HG03045 (cell line): Measurements from ENCODE around the gene GPR89A.
"Not testable (repeated sequence)": the region's sequence is repeated elsewhere in the genome, so short reads cannot be mapped to it uniquely, and the experiment has no call there.

Source experiments
- ATAC-seq: cut with Tn5 transposase; IDR thresholded peaks from one replicate; pipeline ENCODE4 v1.9.1; 2021; ENCODE audit warnings: mild to moderate bottlenecking, moderate library complexity; ENCODE audit not compliant: unreplicated experiment

Gene GPR89A

GRCh38 chr1:145684858-145685257 lies 77.1 kb downstream of the GPR89A start:
- not testable (repeated sequence) for ATAC-seq

GRCh38 chr1:145686078-145686477 lies 78.3 kb downstream of the GPR89A start:
- ATAC-seq: not testable (repeated sequence)

- ATAC-seq: no peak
Measured at GRCh38 chr1:145688328-145688727, 80.5 kb downstream of the GPR89A start.

- ATAC-seq: no peak
Measured at GRCh38 chr1:145688924-145689323, 81.1 kb downstream of the GPR89A start.

- ATAC-seq: no peak
Measured at GRCh38 chr1:145689922-145690321, 82.1 kb downstream of the GPR89A start.

- peak; percentile 67 for ATAC-seq
Measured at GRCh38 chr1:145690587-145691558, 83.1 kb downstream of the GPR89A start.

GRCh38 chr1:145692785-145693443 lies 85.1 kb downstream of the GPR89A start:
- no peak for ATAC-seq

GRCh38 chr1:145695821-145696629 lies 88.2 kb downstream of the GPR89A start:
- ATAC-seq: no peak

- ATAC-seq: no peak
Measured at GRCh38 chr1:145696630-145696960, 88.8 kb downstream of the GPR89A start.

GRCh38 chr1:145701306-145701862 lies 93.6 kb downstream of the GPR89A start:
- no peak for ATAC-seq

- no peak for ATAC-seq
Measured at GRCh38 chr1:145702052-145702451, 94.3 kb downstream of the GPR89A start.

- ATAC-seq: no peak
Measured at GRCh38 chr1:145702826-145703225, 95.0 kb downstream of the GPR89A start.

- ATAC-seq: no peak
Measured at GRCh38 chr1:145705622-145706021, 97.8 kb downstream of the GPR89A start.

GRCh38 chr1:145706086-145706664 lies 98.4 kb downstream of the GPR89A start:
- no peak for ATAC-seq

- ATAC-seq: no peak
Measured at GRCh38 chr1:145707183-145707867, 99.5 kb downstream of the GPR89A start, which contains the start of gene PDZK1. Gene PDZK1 (minus strand): TSS chr1:145707368. CDS start chr1:145688021, 19,347 bp downstream.

GRCh38 chr1:145708063-145708462 lies 100.3 kb downstream of the GPR89A start:
- no peak for ATAC-seq

GRCh38 chr1:145710291-145711027 lies 102.7 kb downstream of the GPR89A start:
- no peak for ATAC-seq

GRCh38 chr1:145711213-145711651 lies 103.4 kb downstream of the GPR89A start:
- no peak for ATAC-seq

- no peak for ATAC-seq
Measured at GRCh38 chr1:145714524-145715111, 106.8 kb downstream of the GPR89A start.
